ENCODE measurements around the gene APBB2.

The APBB2 gene

GRCh38 chr4:41209187-41209586 is 5.2 kb downstream of the APBB2 start:
- no peak for DNase-seq (ENCODE audit: low read depth, low spot score)
- peaks cover 16% of the 10 kb centered on the region for H3K27me3 ChIP-seq (ENCODE audit: insufficient read depth, insufficient read length)
- H3K9ac ChIP-seq (ENCODE audit: insufficient read length, low read depth), result no peak overlapping the region
- no peak overlapping the region for H3K4me3 ChIP-seq (ENCODE audit: insufficient read length, low read depth)
- H3K4me1 ChIP-seq (ENCODE audit: insufficient read depth, insufficient read length), result peaks cover 3% of the 10 kb centered on the region
- no peaks in the 10 kb centered on the region for H3K9me3 ChIP-seq (ENCODE audit: insufficient read depth, low read length)
- TF ChIP-seq YY1 (IDR thresholded peaks at IDR 0.05; ENCODE audit: insufficient read depth, insufficient read length), result no peak
- no peak for TF ChIP-seq ZNF274 (IDR thresholded peaks at IDR 0.05; ENCODE audit: low read depth, low read length)
- TF ChIP-seq SUZ12 (IDR thresholded peaks at IDR 0.05; ENCODE audit: extremely low read depth, insufficient read depth, insufficient read length), result no peak
- H3K36me3 ChIP-seq (ENCODE audit: insufficient read depth, insufficient read length, low read length), result no peaks in the 10 kb centered on the region

DNA sequence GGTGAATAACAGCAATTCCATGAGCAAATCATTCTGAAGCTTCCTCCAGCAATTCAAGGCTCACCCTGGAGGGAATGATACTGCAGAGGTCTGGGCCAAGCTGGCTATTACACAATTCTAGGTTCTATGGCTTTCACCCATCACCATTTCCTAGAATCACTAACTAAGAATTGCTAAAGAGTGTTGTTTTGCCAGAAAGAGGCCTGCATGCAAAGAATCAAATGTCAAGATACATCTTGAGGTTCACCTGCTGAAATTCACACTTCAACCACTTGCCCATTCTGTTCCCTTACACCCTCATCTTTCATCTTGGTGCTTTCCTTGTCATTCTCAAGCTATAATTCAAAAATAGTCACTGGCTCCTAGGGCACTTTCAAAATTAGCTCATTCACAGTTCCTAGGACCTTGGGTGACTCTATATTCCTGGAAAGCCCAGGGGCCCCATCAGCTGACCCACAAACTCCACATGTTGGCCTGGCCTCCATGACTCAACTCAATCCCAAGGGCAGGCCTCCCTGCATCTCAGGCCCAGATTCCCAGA is 7.0 kb downstream of the APBB2 start:
- no peak overlapping the region for H3K4me3 ChIP-seq (ENCODE audit: insufficient read length, low read depth)
- H3K36me3 ChIP-seq (ENCODE audit: insufficient read depth, insufficient read length, low read length), result no peaks in the 10 kb centered on the region
- no peaks in the 10 kb centered on the region for H3K9me3 ChIP-seq (ENCODE audit: insufficient read depth, low read length)
- peaks cover 3% of the 10 kb centered on the region for H3K4me1 ChIP-seq (ENCODE audit: insufficient read depth, insufficient read length)
- TF ChIP-seq SUZ12 (IDR thresholded peaks at IDR 0.05; ENCODE audit: extremely low read depth, insufficient read depth, insufficient read length) (no peak), ZNF274 (IDR thresholded peaks at IDR 0.05; ENCODE audit: low read depth, low read length) (no peak), YY1 (IDR thresholded peaks at IDR 0.05; ENCODE audit: insufficient read depth, insufficient read length) (no peak)
- H3K9ac ChIP-seq (ENCODE audit: insufficient read length, low read depth), result no peak overlapping the region
- H3K27me3 ChIP-seq (ENCODE audit: insufficient read depth, insufficient read length), result no peaks in the 10 kb centered on the region
- no peak for DNase-seq (ENCODE audit: low read depth, low spot score)

GRCh38 chr4:41205854-41206460 is 8.4 kb downstream of the APBB2 start:
- H3K4me3 ChIP-seq (ENCODE audit: insufficient read length, low read depth), result no peak overlapping the region
- no peak overlapping the region for H3K9ac ChIP-seq (ENCODE audit: insufficient read length, low read depth)
- H3K4me1 ChIP-seq (ENCODE audit: insufficient read depth, insufficient read length), result peaks cover 3% of the 10 kb centered on the region
- H3K27me3 ChIP-seq (ENCODE audit: insufficient read depth, insufficient read length), result no peaks in the 10 kb centered on the region
- H3K36me3 ChIP-seq (ENCODE audit: insufficient read depth, insufficient read length, low read length), result no peaks in the 10 kb centered on the region
- no peak for TF ChIP-seq ZNF274 (IDR thresholded peaks at IDR 0.05; ENCODE audit: low read depth, low read length)
- TF ChIP-seq YY1 (IDR thresholded peaks at IDR 0.05; ENCODE audit: insufficient read depth, insufficient read length), result no peak
- no peaks in the 10 kb centered on the region for H3K9me3 ChIP-seq (ENCODE audit: insufficient read depth, low read length)
- no peak for DNase-seq (ENCODE audit: low read depth, low spot score)

DNA sequence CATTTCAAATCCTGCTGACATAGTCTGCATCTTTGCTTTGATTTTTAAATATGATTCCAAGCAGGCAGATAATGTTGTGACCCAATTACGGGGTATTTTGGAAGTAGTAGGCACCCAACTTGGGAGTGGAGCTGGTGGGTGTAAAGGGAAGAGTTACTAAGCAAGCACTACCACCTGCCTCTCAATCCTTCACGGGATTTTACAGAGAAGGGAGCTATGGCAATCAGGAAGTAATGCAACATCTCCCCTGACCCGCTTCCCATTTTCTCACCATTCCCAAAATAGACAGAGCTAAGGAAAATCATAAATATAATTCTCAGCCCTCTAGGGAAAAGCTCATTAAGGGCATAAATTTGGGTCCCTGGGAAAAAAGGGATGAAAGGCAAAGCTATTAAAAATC is 9.2 kb downstream of the APBB2 start:
- Histone ChIP-seq H3K4me1 (ENCODE audit: insufficient read depth, insufficient read length) (peaks cover 3% of the 10 kb centered on the region), H3K36me3 (ENCODE audit: insufficient read depth, insufficient read length, low read length) (no peaks in the 10 kb centered on the region), H3K27me3 (ENCODE audit: insufficient read depth, insufficient read length) (no peaks in the 10 kb centered on the region), H3K9ac (ENCODE audit: insufficient read length, low read depth) (no peak overlapping the region), H3K9me3 (ENCODE audit: insufficient read depth, low read length) (no peaks in the 10 kb centered on the region), H3K4me3 (ENCODE audit: insufficient read length, low read depth) (no peak overlapping the region)
- no peak for TF ChIP-seq SUZ12 (IDR thresholded peaks at IDR 0.05; ENCODE audit: extremely low read depth, insufficient read depth, insufficient read length)
- TF ChIP-seq YY1 (IDR thresholded peaks at IDR 0.05; ENCODE audit: insufficient read depth, insufficient read length), result no peak
- TF ChIP-seq ZNF274 (IDR thresholded peaks at IDR 0.05; ENCODE audit: low read depth, low read length), result no peak
- DNase-seq (ENCODE audit: low read depth, low spot score), result no peak

DNA sequence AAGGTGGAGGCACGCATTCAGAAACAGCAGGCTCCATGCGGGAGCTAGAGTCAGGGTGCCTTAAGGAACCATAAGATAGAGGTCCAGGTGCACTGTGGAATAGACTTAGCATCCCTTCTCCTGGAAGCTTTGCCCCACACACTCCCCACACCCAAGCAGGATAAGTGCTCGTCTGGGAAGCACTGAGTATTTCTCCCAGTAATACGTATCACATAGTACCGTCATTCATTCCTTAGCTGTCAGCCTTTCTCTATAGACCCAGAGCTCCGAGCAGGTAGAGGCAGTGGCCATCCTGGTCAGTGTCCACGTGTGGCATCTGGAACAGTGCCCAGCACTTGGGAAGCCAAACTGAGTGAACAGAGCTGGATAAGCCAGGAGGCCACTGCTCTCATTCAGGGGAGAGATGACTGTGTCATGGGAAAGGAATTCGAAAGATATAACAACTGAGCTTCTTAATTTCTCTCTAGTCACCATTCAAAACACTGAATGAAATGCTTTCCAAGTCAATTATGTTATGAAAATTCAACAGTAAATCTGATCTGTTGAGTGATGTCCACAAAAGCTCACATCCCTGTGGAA is 9.9 kb downstream of the APBB2 start:
- H3K27me3 ChIP-seq (ENCODE audit: insufficient read depth, insufficient read length), result no peaks in the 10 kb centered on the region
- H3K9ac ChIP-seq (ENCODE audit: insufficient read length, low read depth), result no peak overlapping the region
- no peak overlapping the region for H3K4me3 ChIP-seq (ENCODE audit: insufficient read length, low read depth)
- peaks cover 3% of the 10 kb centered on the region for H3K4me1 ChIP-seq (ENCODE audit: insufficient read depth, insufficient read length)
- TF ChIP-seq ZNF274 (IDR thresholded peaks at IDR 0.05; ENCODE audit: low read depth, low read length) (no peak), YY1 (IDR thresholded peaks at IDR 0.05; ENCODE audit: insufficient read depth, insufficient read length) (no peak), SUZ12 (IDR thresholded peaks at IDR 0.05; ENCODE audit: extremely low read depth, insufficient read depth, insufficient read length) (no peak)
- no peak for DNase-seq (ENCODE audit: low read depth, low spot score)
- H3K36me3 ChIP-seq (ENCODE audit: insufficient read depth, insufficient read length, low read length), result no peaks in the 10 kb centered on the region
- H3K9me3 ChIP-seq (ENCODE audit: insufficient read depth, low read length), result no peaks in the 10 kb centered on the region

GRCh38 chr4:41203841-41204240 is 10.5 kb downstream of the APBB2 start:
- Histone ChIP-seq H3K36me3 (ENCODE audit: insufficient read depth, insufficient read length, low read length) (no peaks in the 10 kb centered on the region), H3K9me3 (ENCODE audit: insufficient read depth, low read length) (no peaks in the 10 kb centered on the region), H3K27me3 (ENCODE audit: insufficient read depth, insufficient read length) (no peaks in the 10 kb centered on the region), H3K4me3 (ENCODE audit: insufficient read length, low read depth) (no peak overlapping the region), H3K4me1 (ENCODE audit: insufficient read depth, insufficient read length) (peaks cover 3% of the 10 kb centered on the region), H3K9ac (ENCODE audit: insufficient read length, low read depth) (no peak overlapping the region)
- TF ChIP-seq SUZ12 (IDR thresholded peaks at IDR 0.05; ENCODE audit: extremely low read depth, insufficient read depth, insufficient read length) (no peak), YY1 (IDR thresholded peaks at IDR 0.05; ENCODE audit: insufficient read depth, insufficient read length) (no peak), ZNF274 (IDR thresholded peaks at IDR 0.05; ENCODE audit: low read depth, low read length) (no peak)
- no peak for DNase-seq (ENCODE audit: low read depth, low spot score)

DNA sequence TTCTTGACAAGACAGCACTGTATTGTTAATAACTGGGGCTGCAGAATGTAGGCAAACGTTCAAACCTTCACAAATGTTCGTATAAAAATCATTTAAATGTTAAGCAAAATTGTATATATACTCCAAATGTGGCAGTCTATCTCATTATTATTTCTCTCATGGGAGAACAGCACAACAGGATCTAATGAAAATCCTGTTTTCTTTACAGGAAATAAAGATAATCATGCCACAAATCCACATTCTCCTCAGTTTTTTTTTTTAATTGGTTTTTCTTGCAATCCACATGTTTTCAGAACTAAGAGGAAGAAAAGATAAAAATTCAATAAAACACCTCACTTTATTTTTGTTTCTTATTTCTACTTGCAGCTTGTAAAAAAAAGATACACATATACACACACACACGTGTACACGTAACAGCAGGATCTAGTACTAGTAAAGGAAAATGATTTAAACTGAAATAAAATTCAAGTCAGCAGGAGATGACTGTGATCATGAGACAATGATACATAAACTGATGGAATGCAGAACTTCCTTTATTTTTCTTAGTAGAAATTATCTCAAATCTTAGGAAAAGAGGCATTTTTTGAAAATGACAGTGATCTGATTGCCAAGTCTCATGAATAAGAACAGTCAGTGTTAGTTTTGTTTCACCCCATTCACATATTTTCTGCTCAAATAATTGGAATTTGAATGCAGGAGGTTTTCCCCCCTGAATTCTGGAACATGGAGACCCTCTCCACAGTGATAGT is 11.3 kb downstream of the APBB2 start:
- DNase-seq (ENCODE audit: low read depth, low spot score), result no peak
- Histone ChIP-seq H3K4me1 (ENCODE audit: insufficient read depth, insufficient read length) (peaks cover 3% of the 10 kb centered on the region), H3K36me3 (ENCODE audit: insufficient read depth, insufficient read length, low read length) (peaks cover 2% of the 10 kb centered on the region), H3K27me3 (ENCODE audit: insufficient read depth, insufficient read length) (no peaks in the 10 kb centered on the region), H3K9ac (ENCODE audit: insufficient read length, low read depth) (no peak overlapping the region), H3K9me3 (ENCODE audit: insufficient read depth, low read length) (no peaks in the 10 kb centered on the region), H3K4me3 (ENCODE audit: insufficient read length, low read depth) (no peak overlapping the region)
- TF ChIP-seq ZNF274 (IDR thresholded peaks at IDR 0.05; ENCODE audit: low read depth, low read length) (no peak), SUZ12 (IDR thresholded peaks at IDR 0.05; ENCODE audit: extremely low read depth, insufficient read depth, insufficient read length) (no peak), YY1 (IDR thresholded peaks at IDR 0.05; ENCODE audit: insufficient read depth, insufficient read length) (no peak)
